Right atrium auricular region (tissue), 2 donors: Measurements from ENCODE around the gene NFE2L3. TPM values are rescaled to one million over a fixed set of nuclear protein-coding genes. Genes with fewer than 3 reads are reported as not detected.
"Not testable (repeated sequence)": the region's sequence is repeated elsewhere in the genome, so short reads cannot be mapped to it uniquely, and the experiment has no call there.

Experiments used
- DNase-seq: peaks from one replicate; pipeline ENCODE4 v3.0.0-alpha.2; 2019; ENCODE audit warnings: low spot score
- H3K27ac ChIP-seq, 2 donors: fragments of 200-600 bp; sonication (generic); 1 replicate in 1 of 2; 2 replicates in 1 of 2; pipeline ENCODE4 v1.5.1; 2016 to 2019
- H3K27me3 ChIP-seq, 2 donors: fragments of 200-600 bp; sonication (generic); one replicate each; pipeline versions ENCODE4 v1.5.1 to v1.6.0; 2017 to 2019
- H3K36me3 ChIP-seq: fragments of 200-600 bp; sonication (generic); one replicate; pipeline ENCODE4 v1.5.1; 2016
- H3K4me1 ChIP-seq, 2 donors: fragments of 200-600 bp; sonication (generic); one replicate each; pipeline versions ENCODE4 v1.5.1 to v1.6.0; 2017 to 2019
- H3K4me3 ChIP-seq, 2 donors: fragments of 200-600 bp; sonication (generic); 1 replicate in 1 of 2; 2 replicates in 1 of 2; pipeline ENCODE4 v1.5.1; 2017 to 2019; ENCODE audit warnings: mild to moderate bottlenecking in 1 of 2, moderate library complexity in 1 of 2
- H3K9me3 ChIP-seq, 2 donors: fragments of 200-600 bp; sonication (generic); one replicate each; pipeline ENCODE4 v1.5.1; 2019
- total RNA-seq, 2 donors: library from RNA; depleted of rRNA; stranded (reverse); fragments of >200 nt; gene quantifications; one replicate each; pipeline ENCODE4 v1.1.0, GENCODE V29; 2016
- TF ChIP-seq, protein P1 (sequence below), 2 donors: fragments of 200-600 bp; sonication (generic); IDR thresholded peaks; one replicate each; pipeline ENCODE4 v1.5.1; 2019; ENCODE audit warnings: antibody characterized with exemption in 2 of 2

NFE2L3 gene
- total RNA-seq, 2 donors from 2014 or later: 0.63 to 1.8 TPM

GRCh38 chr7:26143298-26144048, 8.5 kb upstream of the NFE2L3 start:
- Histone ChIP-seq H3K27me3 (no peaks in the 10 kb centered on the region), H3K4me1 (no peaks in the 10 kb centered on the region), H3K9me3 (no peaks in the 10 kb centered on the region), H3K27ac (no peak overlapping the region), H3K36me3 (no peaks in the 10 kb centered on the region), H3K4me3 (no peak overlapping the region)
- no peak for DNase-seq
- TF ChIP-seq, protein P1, sequence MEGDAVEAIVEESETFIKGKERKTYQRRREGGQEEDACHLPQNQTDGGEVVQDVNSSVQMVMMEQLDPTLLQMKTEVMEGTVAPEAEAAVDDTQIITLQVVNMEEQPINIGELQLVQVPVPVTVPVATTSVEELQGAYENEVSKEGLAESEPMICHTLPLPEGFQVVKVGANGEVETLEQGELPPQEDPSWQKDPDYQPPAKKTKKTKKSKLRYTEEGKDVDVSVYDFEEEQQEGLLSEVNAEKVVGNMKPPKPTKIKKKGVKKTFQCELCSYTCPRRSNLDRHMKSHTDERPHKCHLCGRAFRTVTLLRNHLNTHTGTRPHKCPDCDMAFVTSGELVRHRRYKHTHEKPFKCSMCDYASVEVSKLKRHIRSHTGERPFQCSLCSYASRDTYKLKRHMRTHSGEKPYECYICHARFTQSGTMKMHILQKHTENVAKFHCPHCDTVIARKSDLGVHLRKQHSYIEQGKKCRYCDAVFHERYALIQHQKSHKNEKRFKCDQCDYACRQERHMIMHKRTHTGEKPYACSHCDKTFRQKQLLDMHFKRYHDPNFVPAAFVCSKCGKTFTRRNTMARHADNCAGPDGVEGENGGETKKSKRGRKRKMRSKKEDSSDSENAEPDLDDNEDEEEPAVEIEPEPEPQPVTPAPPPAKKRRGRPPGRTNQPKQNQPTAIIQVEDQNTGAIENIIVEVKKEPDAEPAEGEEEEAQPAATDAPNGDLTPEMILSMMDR (IDR thresholded peaks at IDR 0.05): no peak

- Histone ChIP-seq H3K36me3 (no peaks in the 10 kb centered on the region), H3K9me3 (no peaks in the 10 kb centered on the region), H3K27me3 (no peaks in the 10 kb centered on the region), H3K4me3 (no peak overlapping the region), H3K27ac (no peak overlapping the region), H3K4me1 (no peaks in the 10 kb centered on the region)
- TF ChIP-seq, protein P1 (IDR thresholded peaks at IDR 0.05): no peak
- DNase-seq: no peak
Observed at GRCh38 chr7:26144184-26145080, 7.6 kb upstream of the NFE2L3 start.

DNA sequence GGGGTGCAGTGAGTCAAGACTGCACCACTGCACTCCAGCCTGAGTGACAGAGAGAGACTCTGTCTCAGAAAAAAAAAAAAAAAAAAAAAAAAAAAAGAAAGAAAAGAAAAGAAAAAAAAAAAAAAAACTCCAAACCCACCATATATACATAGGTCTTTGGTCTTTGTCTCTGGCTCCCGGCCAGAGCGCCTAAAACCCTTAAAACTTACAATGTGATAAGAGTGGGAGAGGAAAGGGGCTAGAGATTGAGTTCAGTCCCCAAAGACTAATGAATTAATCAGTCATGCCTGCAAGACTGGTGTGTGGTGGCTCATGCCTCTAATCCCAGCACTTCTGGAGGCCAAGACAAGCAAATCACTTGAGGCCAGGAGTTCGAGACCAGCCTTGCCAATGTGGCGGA, 6.8 kb upstream of the NFE2L3 start:
- H3K27ac ChIP-seq: no peak overlapping the region
- no peaks in the 10 kb centered on the region for H3K4me1 ChIP-seq
- DNase-seq: no peak
- H3K27me3 ChIP-seq: no peaks in the 10 kb centered on the region
- no peak overlapping the region for H3K4me3 ChIP-seq
- TF ChIP-seq, protein P1 (IDR thresholded peaks at IDR 0.05): no peak
- no peaks in the 10 kb centered on the region for H3K36me3 ChIP-seq
- H3K9me3 ChIP-seq: no peaks in the 10 kb centered on the region

DNA sequence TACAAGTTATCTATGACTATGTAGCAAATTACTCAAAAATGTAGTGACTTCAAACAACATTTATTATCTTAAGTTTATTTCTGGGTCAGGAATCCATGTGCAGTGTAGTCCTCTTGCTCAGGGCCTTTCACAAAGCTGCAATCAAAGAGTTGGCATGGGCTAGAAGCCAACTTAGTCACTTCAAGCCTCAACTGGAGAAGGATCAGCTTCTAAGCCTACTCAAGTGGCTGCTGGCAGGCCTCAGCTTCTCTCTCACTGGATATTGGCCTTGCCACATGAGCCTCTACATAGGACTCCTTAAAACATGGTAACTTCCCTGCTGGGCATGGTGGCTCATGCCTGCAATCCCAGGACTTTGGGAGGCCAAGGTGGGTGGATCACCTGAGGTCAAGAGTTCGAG, 5.0 kb upstream of the NFE2L3 start:
- no peaks in the 10 kb centered on the region for H3K4me1 ChIP-seq
- H3K4me3 ChIP-seq: no peak overlapping the region
- TF ChIP-seq, protein P1 (IDR thresholded peaks at IDR 0.05): no peak
- H3K27ac ChIP-seq: no peak overlapping the region
- no peak for DNase-seq
- H3K9me3 ChIP-seq: no peaks in the 10 kb centered on the region
- no peaks in the 10 kb centered on the region for H3K36me3 ChIP-seq
- H3K27me3 ChIP-seq: peaks cover 6 to 11% of the 10 kb centered on the region in 2 donors

DNA sequence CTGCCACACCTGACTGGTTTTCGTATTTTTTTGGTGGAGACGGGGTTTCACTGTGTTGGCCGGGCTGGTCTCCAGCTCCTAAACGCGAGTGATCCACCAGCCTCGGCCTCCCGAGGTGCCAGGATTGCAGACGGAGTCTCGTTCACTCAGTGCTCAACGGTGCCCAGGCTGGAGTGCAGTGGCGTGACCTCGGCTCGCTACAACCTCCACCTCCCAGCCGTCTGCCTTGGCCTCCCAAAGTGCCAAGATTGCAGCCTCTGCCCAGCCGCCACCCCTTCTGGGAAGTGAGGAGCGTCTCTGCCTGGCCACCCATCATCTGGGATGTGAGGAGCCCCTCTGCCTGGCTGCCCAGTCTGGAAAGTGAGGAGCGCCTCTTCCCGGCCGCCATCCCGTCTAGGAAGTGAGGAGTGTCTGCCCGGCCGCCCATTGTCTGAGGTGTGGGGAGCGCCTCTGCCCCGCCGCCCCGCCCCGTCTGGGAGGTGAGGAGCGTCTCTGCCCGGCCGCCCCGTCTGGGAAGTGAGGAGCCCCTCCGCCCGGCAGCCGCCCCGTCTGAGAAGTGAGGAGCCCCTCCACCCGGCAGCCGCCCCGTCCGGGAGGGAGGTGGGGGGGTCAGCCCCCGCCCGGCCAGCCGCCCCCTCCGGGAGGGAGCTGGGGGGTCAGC, 4.2 kb upstream of the NFE2L3 start:
- H3K4me3 ChIP-seq, H3K36me3 ChIP-seq, H3K27ac ChIP-seq, H3K4me1 ChIP-seq, H3K9me3 ChIP-seq, DNase-seq: not testable (repeated sequence)
- H3K27me3 ChIP-seq: peaks cover 11% of the 10 kb centered on the region in 2 donors

DNA sequence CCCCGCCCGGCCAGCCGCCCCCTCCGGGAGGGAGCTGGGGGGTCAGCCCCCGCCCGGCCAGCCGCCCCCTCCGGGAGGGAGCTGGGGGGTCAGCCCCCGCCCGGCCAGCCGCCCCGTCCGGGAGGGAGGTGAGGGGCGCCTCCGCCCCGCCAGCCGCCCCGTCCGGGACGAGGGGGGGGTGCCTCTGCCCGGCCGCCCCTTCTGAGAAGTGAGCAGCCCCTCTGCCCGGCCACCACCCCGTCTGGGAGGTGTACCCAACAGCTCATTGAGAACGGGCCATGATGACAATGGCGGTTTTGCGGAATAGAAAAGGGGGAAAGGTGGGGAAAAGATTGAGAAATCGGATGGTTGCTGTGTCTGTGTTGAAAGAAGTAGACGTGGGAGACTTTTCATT, 3.7 kb upstream of the NFE2L3 start:
- Histone ChIP-seq H3K27me3 (peaks cover 11 to 16% of the 10 kb centered on the region in 2 donors), H3K4me1 (peaks cover 0 to 13% of the 10 kb centered on the region in 2 donors)
- not testable (repeated sequence) for H3K4me3 ChIP-seq, H3K27ac ChIP-seq, H3K36me3 ChIP-seq, DNase-seq, H3K9me3 ChIP-seq
